OCI-LY7 (cell line): ENCODE measurements around the gene SLC25A24.

Experiments
- EZH2phosphoT487 ChIP-seq: fragments of 200-600 bp; sonication (generic); IDR thresholded peaks from 2 replicates; pipeline ENCODE4 v1.6.1; 2018; ENCODE audit warnings: low read depth, borderline replicate concordance, mild to moderate bottlenecking, mixed run types, antibody characterized with exemption, low read length, moderate library complexity, mixed read lengths
- TF ChIP-seq, protein P1 (sequence below): fragments of 200-600 bp; sonication (generic); conservative IDR thresholded peaks from 2 replicates; pipeline ENCODE4 v1.5.1; 2014; ENCODE audit warnings: mild to moderate bottlenecking, antibody characterized with exemption, low read length, moderate library complexity, mixed read lengths

DNA sequence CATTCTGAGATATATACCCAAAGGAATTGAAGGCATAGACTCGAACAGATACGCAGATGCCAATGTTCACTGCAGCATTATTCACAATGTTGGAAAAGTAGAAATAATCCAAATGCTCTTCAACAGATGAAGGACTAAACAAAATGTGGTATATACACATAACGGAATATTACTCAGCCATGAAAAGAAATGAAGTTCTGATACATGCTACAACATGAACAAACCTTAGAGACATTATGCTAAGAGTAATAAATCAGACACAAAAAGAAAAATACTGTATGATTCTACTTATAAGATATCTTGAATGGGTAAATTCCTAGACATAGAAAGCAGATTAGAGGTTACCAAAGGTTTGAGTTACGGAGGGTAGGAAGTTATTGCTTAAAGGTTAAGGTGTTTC, 57.9 kb downstream of the SLC25A24 start:
- TF ChIP-seq, protein P1, sequence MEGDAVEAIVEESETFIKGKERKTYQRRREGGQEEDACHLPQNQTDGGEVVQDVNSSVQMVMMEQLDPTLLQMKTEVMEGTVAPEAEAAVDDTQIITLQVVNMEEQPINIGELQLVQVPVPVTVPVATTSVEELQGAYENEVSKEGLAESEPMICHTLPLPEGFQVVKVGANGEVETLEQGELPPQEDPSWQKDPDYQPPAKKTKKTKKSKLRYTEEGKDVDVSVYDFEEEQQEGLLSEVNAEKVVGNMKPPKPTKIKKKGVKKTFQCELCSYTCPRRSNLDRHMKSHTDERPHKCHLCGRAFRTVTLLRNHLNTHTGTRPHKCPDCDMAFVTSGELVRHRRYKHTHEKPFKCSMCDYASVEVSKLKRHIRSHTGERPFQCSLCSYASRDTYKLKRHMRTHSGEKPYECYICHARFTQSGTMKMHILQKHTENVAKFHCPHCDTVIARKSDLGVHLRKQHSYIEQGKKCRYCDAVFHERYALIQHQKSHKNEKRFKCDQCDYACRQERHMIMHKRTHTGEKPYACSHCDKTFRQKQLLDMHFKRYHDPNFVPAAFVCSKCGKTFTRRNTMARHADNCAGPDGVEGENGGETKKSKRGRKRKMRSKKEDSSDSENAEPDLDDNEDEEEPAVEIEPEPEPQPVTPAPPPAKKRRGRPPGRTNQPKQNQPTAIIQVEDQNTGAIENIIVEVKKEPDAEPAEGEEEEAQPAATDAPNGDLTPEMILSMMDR = no peak
- TF ChIP-seq EZH2phosphoT487 = no peak
